B cell (primary cell): ENCODE results near the gene RPL14. TPM values are rescaled to one million over a fixed set of nuclear protein-coding genes. Genes with fewer than 3 reads are reported as not detected.

Experiments
- ATAC-seq: fragments of 200-7000 bp; cut with Tn5 transposase; one replicate; pipeline ENCODE4 v1.10.0; 2021; ENCODE audit warnings: low read depth, mild to moderate bottlenecking, moderate number of reproducible peaks, moderate library complexity
- CTCF ChIA-PET: fragments of 350-600 bp; sonication (Branson Sonifier 250); formaldehyde crosslinking; loops from one replicate; lab custom pipeline; 2021; ENCODE audit warnings: antibody characterized with exemption, inconsistent platforms; lab: Charles Lee
- POLR2A ChIA-PET: fragments of 350-600 bp; sonication (Branson Sonifier 250); formaldehyde crosslinking; loops from one replicate; lab custom pipeline; 2021; ENCODE audit warnings: antibody characterized with exemption; lab: Charles Lee
- DNase-seq: peaks from one replicate; pipeline ENCODE4 v3.0.0; 2013
- H2AFZ ChIP-seq: 2 replicates; pipeline ENCODE4 v1.6.1; 2012; ENCODE audit warnings: mild to moderate bottlenecking, low read depth, low read length; ENCODE audit not compliant: insufficient read depth, poor library complexity, severe bottlenecking
- H3K27ac ChIP-seq, 2 donors: 1 replicate in 1 of 2; 2 replicates in 1 of 2; pipeline ENCODE4 v1.5.1; 2012 to 2013; ENCODE audit warnings: low read length in 2 of 2, mild to moderate bottlenecking in 2 of 2, moderate library complexity in 1 of 2
- H3K27me3 ChIP-seq, 4 experiments: fragments of 200-600 bp in 1 of 4; sonication (generic) in 1 of 4; replicated peaks in 1 of 4; 1 replicate in 2 of 4; 2 replicates in 2 of 4; pipeline versions ENCODE4 v1.6.1 to v1.7.0; 2013 to 2016; ENCODE audit warnings: low read length in 3 of 4, mild to moderate bottlenecking in 2 of 4, mixed read lengths in 1 of 4, moderate library complexity in 1 of 4; ENCODE audit not compliant: insufficient read depth in 4 of 4, control insufficient read depth in 3 of 4; ENCODE audit errors: control extremely low read depth in 1 of 4
- H3K36me3 ChIP-seq, 2 experiments: replicated peaks in 1 of 2; 1 replicate in 1 of 2; 2 replicates in 1 of 2; pipeline versions ENCODE4 v1.6.1 to v1.7.1; 2013; ENCODE audit warnings: low read length in 1 of 2; ENCODE audit not compliant: insufficient read depth in 2 of 2, control insufficient read depth in 1 of 2; ENCODE audit errors: control extremely low read depth in 1 of 2, extremely low read depth in 1 of 2
- H3K4me1 ChIP-seq, 2 donors: fragments of 200-600 bp in 1 of 2; sonication (generic) in 1 of 2; 1 replicate in 1 of 2; 2 replicates in 1 of 2; pipeline versions ENCODE4 v1.5.1 to v1.6.1; 2013 to 2017; ENCODE audit warnings: low read length in 2 of 2; ENCODE audit not compliant: control insufficient read depth in 2 of 2, insufficient read depth in 2 of 2
- H3K4me2 ChIP-seq: replicated peaks from 2 replicates; pipeline ENCODE3; 2012; ENCODE audit warnings: mild to moderate bottlenecking, low read depth, low read length; ENCODE audit not compliant: poor library complexity, severe bottlenecking
- H3K4me3 ChIP-seq, 5 experiments: fragments of 200-600 bp in 1 of 5; sonication (generic) in 1 of 5; 1 replicate in 3 of 5; 2 replicates in 2 of 5; pipeline versions ENCODE4 v1.5.1 to v1.7.0; 2011 to 2016; ENCODE audit warnings: low read length in 4 of 5, mild to moderate bottlenecking in 4 of 5, low read depth in 2 of 5, control low read depth in 1 of 5, moderate library complexity in 1 of 5; ENCODE audit not compliant: insufficient read depth in 1 of 5; ENCODE audit errors: control extremely low read depth in 1 of 5, extremely low read depth in 1 of 5
- H3K79me2 ChIP-seq: fragments of 200-600 bp; sonication (generic); one replicate; pipeline ENCODE4 v1.6.0; 2016; ENCODE audit warnings: low read length; ENCODE audit not compliant: control insufficient read depth, insufficient read depth
- H3K9ac ChIP-seq: fragments of 200-600 bp; sonication (generic); 2 replicates; pipeline ENCODE4 v1.6.1; 2017; ENCODE audit warnings: mild to moderate bottlenecking, low read length, moderate library complexity
- H3K9me3 ChIP-seq, 3 donors: one replicate each; pipeline versions ENCODE4 v1.6.1 to v1.7.1; 2013; ENCODE audit warnings: low read length in 2 of 3; ENCODE audit not compliant: control insufficient read depth in 2 of 3, insufficient read depth in 1 of 3; ENCODE audit errors: control extremely low read depth in 1 of 3
- H4K20me1 ChIP-seq: 2 replicates; pipeline ENCODE4 v1.6.0; 2012; ENCODE audit warnings: mild to moderate bottlenecking, low read length; ENCODE audit not compliant: insufficient read depth, control insufficient read depth, poor library complexity, severe bottlenecking
- H3K27ac Mint-ChIP-seq: one replicate; pipeline ENCODE4 v1.8.0; 2021; ENCODE audit warnings: mixed read lengths
- H3K27me3 Mint-ChIP-seq: one replicate; pipeline ENCODE4 v1.8.0; 2021; ENCODE audit warnings: mixed read lengths
- H3K4me1 Mint-ChIP-seq: one replicate; pipeline ENCODE4 v1.8.0; 2021; ENCODE audit warnings: mixed read lengths
- H3K4me3 Mint-ChIP-seq: one replicate; pipeline ENCODE4 v1.8.0; 2021; ENCODE audit warnings: mixed read lengths
- H3K9me3 Mint-ChIP-seq: one replicate; pipeline ENCODE4 v1.8.0; 2022; ENCODE audit warnings: mixed read lengths; ENCODE audit not compliant: insufficient read depth
- EZH2 ChIP-seq: IDR thresholded peaks from 2 replicates; pipeline ENCODE4 v1.6.1; 2012; ENCODE audit warnings: borderline replicate concordance, low read depth, mild to moderate bottlenecking, moderate library complexity, low read length; ENCODE audit not compliant: insufficient read depth, poor library complexity, severe bottlenecking
- WGBS: methylation state at CpG from one replicate; pipeline ENCODE4 v1.1.5; 2013; ENCODE audit warnings: missing lambda C conversion rate; ENCODE audit not compliant: insufficient coverage; 5-methylcytosine and 5-hydroxymethylcytosine counted together
- intact Hi-C: fragments of 100-400 bp; cut with micrococcal nuclease; formaldehyde crosslinking; loops from one replicate; pipeline ENCODE4 v1.10.0; 2022
- polyA plus RNA-seq: library from polyadenylated mRNA; depleted of rRNA; stranded (reverse); fragments of >200 nt; gene quantifications from 2 replicates; pipeline ENCODE4 v1.2.3, GENCODE V29; 2012
- total RNA-seq, 2 donors: library from RNA; stranded (reverse); fragments of 120-200 nt in 1 of 2; gene quantifications; 1 replicate in 1 of 2; 2 replicates in 1 of 2; pipeline versions ENCODE4 v1.2.3 to v1.2.4, GENCODE V29; 2013 to 2022
- TF ChIP-seq, protein P1 (sequence below): fragments of 200-600 bp; IDR thresholded peaks from one replicate; pipeline ENCODE4 v1.8.0; 2022; ENCODE audit warnings: antibody characterized with exemption, mild to moderate bottlenecking

Gene RPL14
- total and polyA plus RNA-seq, 2 donors (not counting 1 experiment from before 2014, with no cell fraction given), result 413 to 2,452 TPM

DNA sequence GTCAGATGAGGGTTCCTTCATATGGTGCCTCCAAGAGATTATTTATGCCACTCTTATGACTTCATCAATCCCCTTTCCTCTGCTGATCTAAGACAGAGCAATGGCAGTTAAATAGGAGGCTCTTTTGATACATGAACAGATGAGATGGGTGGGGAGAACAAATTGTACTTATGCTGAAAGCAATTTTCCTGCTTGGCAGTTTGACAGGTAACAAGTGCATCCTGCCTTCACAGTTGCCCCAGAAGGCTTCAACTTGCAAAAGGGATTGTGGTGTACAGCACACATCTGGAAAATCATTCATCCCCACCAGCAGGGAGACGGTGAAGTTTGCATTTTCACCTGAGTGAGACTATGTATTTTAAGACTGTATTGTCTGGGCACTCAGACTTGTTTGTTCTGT lies 42.9 kb upstream of the RPL14 start:
- H3K4me1 Mint-ChIP-seq, result no peaks in the 10 kb centered on the region
- peaks cover 22% of the 10 kb centered on the region for H3K27me3 Mint-ChIP-seq
- intact Hi-C loops, result no loop called here
- Histone ChIP-seq H3K27me3 (no peaks in the 10 kb centered on the region), H4K20me1 (no peaks in the 10 kb centered on the region), H3K27ac (no peak overlapping the region), H2AFZ (no peak overlapping the region), H3K36me3 (no peaks in the 10 kb centered on the region), H3K4me1 (no peaks in the 10 kb centered on the region), H3K9ac (no peak overlapping the region), H3K4me2 (no peak overlapping the region), H3K9me3 (no peaks in the 10 kb centered on the region), H3K79me2 (no peaks in the 10 kb centered on the region), H3K4me3 (no peak overlapping the region)
- ATAC-seq (no peak), DNase-seq (no peak)
- H3K4me3 Mint-ChIP-seq, result no peak overlapping the region
- WGBS, result no CpG with 5 or more reads among the region's 1 CpG
- no peak for TF ChIP-seq EZH2
- TF ChIP-seq, protein P1, sequence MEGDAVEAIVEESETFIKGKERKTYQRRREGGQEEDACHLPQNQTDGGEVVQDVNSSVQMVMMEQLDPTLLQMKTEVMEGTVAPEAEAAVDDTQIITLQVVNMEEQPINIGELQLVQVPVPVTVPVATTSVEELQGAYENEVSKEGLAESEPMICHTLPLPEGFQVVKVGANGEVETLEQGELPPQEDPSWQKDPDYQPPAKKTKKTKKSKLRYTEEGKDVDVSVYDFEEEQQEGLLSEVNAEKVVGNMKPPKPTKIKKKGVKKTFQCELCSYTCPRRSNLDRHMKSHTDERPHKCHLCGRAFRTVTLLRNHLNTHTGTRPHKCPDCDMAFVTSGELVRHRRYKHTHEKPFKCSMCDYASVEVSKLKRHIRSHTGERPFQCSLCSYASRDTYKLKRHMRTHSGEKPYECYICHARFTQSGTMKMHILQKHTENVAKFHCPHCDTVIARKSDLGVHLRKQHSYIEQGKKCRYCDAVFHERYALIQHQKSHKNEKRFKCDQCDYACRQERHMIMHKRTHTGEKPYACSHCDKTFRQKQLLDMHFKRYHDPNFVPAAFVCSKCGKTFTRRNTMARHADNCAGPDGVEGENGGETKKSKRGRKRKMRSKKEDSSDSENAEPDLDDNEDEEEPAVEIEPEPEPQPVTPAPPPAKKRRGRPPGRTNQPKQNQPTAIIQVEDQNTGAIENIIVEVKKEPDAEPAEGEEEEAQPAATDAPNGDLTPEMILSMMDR, result no peak
- H3K27ac Mint-ChIP-seq, result no peak overlapping the region
- POLR2A ChIA-PET, result no interaction called here
- CTCF ChIA-PET, result no interaction called here
- H3K9me3 Mint-ChIP-seq, result no peaks in the 10 kb centered on the region

DNA sequence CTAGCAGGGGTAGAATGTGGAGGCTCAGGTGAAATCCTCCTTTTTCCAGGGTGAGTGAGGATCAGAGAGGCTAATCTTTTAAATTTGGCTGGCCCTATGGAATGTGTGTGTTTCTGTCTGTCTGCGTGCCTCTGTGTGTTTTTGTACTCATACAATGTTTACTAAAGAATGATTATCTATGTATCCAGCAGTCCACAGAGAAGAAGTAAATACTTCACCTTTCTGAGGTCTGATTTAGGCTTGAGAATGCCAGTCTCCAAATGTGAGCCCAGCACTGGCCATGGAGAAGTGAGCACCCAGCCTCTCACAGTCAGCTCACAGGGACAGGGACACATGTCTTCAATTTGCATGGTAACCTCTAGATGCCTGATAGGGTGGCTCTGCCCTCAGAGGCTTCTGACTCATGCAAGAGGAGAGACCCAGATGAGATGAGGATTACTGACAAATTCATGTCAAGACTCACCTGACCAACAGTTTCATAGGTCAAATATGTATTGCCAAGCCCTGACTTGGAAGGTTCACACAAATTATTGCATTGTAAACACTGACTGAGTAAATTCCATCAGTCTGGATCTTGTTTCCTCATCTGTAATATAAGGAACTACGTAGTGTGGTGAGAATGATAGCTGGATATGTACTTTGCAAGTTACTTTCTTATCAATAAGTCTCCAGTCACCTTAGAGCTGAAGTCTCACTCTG lies 39.1 kb upstream of the RPL14 start:
- CTCF ChIA-PET, result no interaction called here
- no peaks in the 10 kb centered on the region for H3K4me1 ChIP-seq
- POLR2A ChIA-PET, result no interaction called here
- no peak for ATAC-seq
- TF ChIP-seq, protein P1, result no peak
- peaks cover 18% of the 10 kb centered on the region for H3K27me3 Mint-ChIP-seq
- no peaks in the 10 kb centered on the region for H3K9me3 ChIP-seq
- H3K27ac ChIP-seq, result no peak overlapping the region
- intact Hi-C loops, result no loop called here
- no peak overlapping the region for H3K4me2 ChIP-seq
- H3K4me1 Mint-ChIP-seq, result no peaks in the 10 kb centered on the region
- no peak overlapping the region for H3K27ac Mint-ChIP-seq
- no peak for DNase-seq
- no peaks in the 10 kb centered on the region for H3K27me3 ChIP-seq
- H3K9ac ChIP-seq, result no peak overlapping the region
- no peak overlapping the region for H3K4me3 Mint-ChIP-seq
- no peak overlapping the region for H3K4me3 ChIP-seq
- H4K20me1 ChIP-seq, result no peaks in the 10 kb centered on the region
- WGBS, result no CpG with 5 or more reads among the region's 2 CpGs
- H3K79me2 ChIP-seq, result no peaks in the 10 kb centered on the region
- no peak overlapping the region for H2AFZ ChIP-seq
- no peaks in the 10 kb centered on the region for H3K36me3 ChIP-seq
- no peaks in the 10 kb centered on the region for H3K9me3 Mint-ChIP-seq
